Ectodermal cell (in vitro differentiated cells): ENCODE measurements around the gene SLAIN2.

Experiments
- H3K27ac ChIP-seq: 2 replicates; pipeline ENCODE4 v1.7.0; 2013; ENCODE audit warnings: mild to moderate bottlenecking, low read depth, low read length; ENCODE audit not compliant: insufficient read depth, poor library complexity, severe bottlenecking
- H3K27me3 ChIP-seq: 2 replicates; pipeline ENCODE4 v1.7.0; 2013; ENCODE audit warnings: mild to moderate bottlenecking, low read length; ENCODE audit not compliant: insufficient read depth, control insufficient read depth, poor library complexity, severe bottlenecking
- H3K36me3 ChIP-seq: one replicate; pipeline ENCODE4 v1.7.0; 2013; ENCODE audit warnings: low read length; ENCODE audit not compliant: control insufficient read depth, insufficient read depth
- H3K4me1 ChIP-seq: one replicate; pipeline ENCODE4 v1.7.0; 2013; ENCODE audit warnings: low read length; ENCODE audit not compliant: control insufficient read depth, insufficient read depth
- H3K4me3 ChIP-seq: 2 replicates; pipeline ENCODE4 v1.7.0; 2013; ENCODE audit warnings: low read depth, low read length, control low read depth; ENCODE audit not compliant: insufficient read depth
- H3K9me3 ChIP-seq: 2 replicates; pipeline ENCODE4 v1.7.0; 2013; ENCODE audit warnings: mild to moderate bottlenecking, low read length, moderate library complexity; ENCODE audit not compliant: control insufficient read depth
- WGBS, 2 experiments: methylation state at CpG; one replicate each; pipeline ENCODE4 v1.1.7; 2013; ENCODE audit warnings: missing lambda C conversion rate in 2 of 2; 5-methylcytosine and 5-hydroxymethylcytosine counted together

SLAIN2 gene

GRCh38 chr4:48388525-48389154, 47.3 kb downstream of the SLAIN2 start:
- H3K9me3 ChIP-seq: no peaks in the 10 kb centered on the region
- peaks cover 6% of the 10 kb centered on the region for H3K36me3 ChIP-seq
- H3K4me3 ChIP-seq: no peak overlapping the region
- H3K27ac ChIP-seq: no peak overlapping the region
- no peaks in the 10 kb centered on the region for H3K4me1 ChIP-seq
- WGBS, 2 experiments: 89 to 100% methylated on average over 1 of the region's 2 CpGs
- H3K27me3 ChIP-seq: no peaks in the 10 kb centered on the region

GRCh38 chr4:48396043-48396442, 54.7 kb downstream of the SLAIN2 start:
- no CpG with 5 or more reads among the region's 1 CpG for WGBS, 2 experiments
- Histone ChIP-seq H3K27me3 (no peaks in the 10 kb centered on the region), H3K4me3 (no peak overlapping the region), H3K36me3 (peaks cover 6% of the 10 kb centered on the region), H3K27ac (no peak overlapping the region), H3K9me3 (no peaks in the 10 kb centered on the region), H3K4me1 (no peaks in the 10 kb centered on the region)

- H3K27ac ChIP-seq: no peak overlapping the region
- H3K36me3 ChIP-seq: peaks cover 3% of the 10 kb centered on the region
- H3K9me3 ChIP-seq: no peaks in the 10 kb centered on the region
- no peaks in the 10 kb centered on the region for H3K27me3 ChIP-seq
- 91 to 95% methylated on average over 4 to 6 of the region's 6 CpGs for whole genome bisulfite sequencing, 2 experiments
- no peaks in the 10 kb centered on the region for H3K4me1 ChIP-seq
- no peak overlapping the region for H3K4me3 ChIP-seq
These were observed 59.1 kb downstream of the SLAIN2 start for GRCh38 chr4:48400416-48400815.

GRCh38 chr4:48403358-48403757, 62.0 kb downstream of the SLAIN2 start:
- Histone ChIP-seq H3K27ac (no peak overlapping the region), H3K4me3 (no peak overlapping the region), H3K36me3 (no peaks in the 10 kb centered on the region), H3K27me3 (no peaks in the 10 kb centered on the region), H3K4me1 (no peaks in the 10 kb centered on the region), H3K9me3 (no peaks in the 10 kb centered on the region)
- 94 to 96% methylated on average over 5 of the region's 5 CpGs for WGBS, 2 experiments

- Histone ChIP-seq H3K9me3 (no peaks in the 10 kb centered on the region), H3K36me3 (no peaks in the 10 kb centered on the region), H3K4me1 (no peaks in the 10 kb centered on the region), H3K27me3 (no peaks in the 10 kb centered on the region), H3K4me3 (no peak overlapping the region), H3K27ac (no peak overlapping the region)
- WGBS, 2 experiments: 95% methylated on average over 9 of the region's 9 CpGs
These were observed 62.5 kb downstream of the SLAIN2 start for GRCh38 chr4:48403779-48404178.

- no peaks in the 10 kb centered on the region for H3K27me3 ChIP-seq
- no peak overlapping the region for H3K4me3 ChIP-seq
- 93 to 99% methylated on average over 2 of the region's 3 CpGs for WGBS, 2 experiments
- no peaks in the 10 kb centered on the region for H3K9me3 ChIP-seq
- no peak overlapping the region for H3K27ac ChIP-seq
- H3K4me1 ChIP-seq: no peaks in the 10 kb centered on the region
- no peaks in the 10 kb centered on the region for H3K36me3 ChIP-seq
These were observed 64.6 kb downstream of the SLAIN2 start for GRCh38 chr4:48405924-48406323.

GRCh38 chr4:48409203-48409602, 67.9 kb downstream of the SLAIN2 start:
- Histone ChIP-seq H3K4me3 (no peak overlapping the region), H3K36me3 (no peaks in the 10 kb centered on the region), H3K9me3 (no peaks in the 10 kb centered on the region), H3K27me3 (peaks cover 3% of the 10 kb centered on the region), H3K4me1 (no peaks in the 10 kb centered on the region), H3K27ac (no peak overlapping the region)
- WGBS, 2 experiments: 87 to 97% methylated on average over 4 of the region's 4 CpGs

GRCh38 chr4:48410812-48411211, 69.5 kb downstream of the SLAIN2 start:
- peaks cover 3% of the 10 kb centered on the region for H3K27me3 ChIP-seq
- WGBS, 2 experiments: 59 to 62% methylated on average over 7 of the region's 7 CpGs
- no peaks in the 10 kb centered on the region for H3K9me3 ChIP-seq
- H3K4me3 ChIP-seq: no peak overlapping the region
- no peaks in the 10 kb centered on the region for H3K36me3 ChIP-seq
- no peaks in the 10 kb centered on the region for H3K4me1 ChIP-seq
- H3K27ac ChIP-seq: peak overlapping the region; percentile 5

- Histone ChIP-seq H3K27me3 (no peaks in the 10 kb centered on the region), H3K4me3 (no peak overlapping the region), H3K9me3 (no peaks in the 10 kb centered on the region), H3K27ac (no peak overlapping the region), H3K36me3 (peaks cover 5% of the 10 kb centered on the region), H3K4me1 (no peaks in the 10 kb centered on the region)
- WGBS, 2 experiments: 93 to 97% methylated on average over 6 of the region's 6 CpGs
These were observed 78.8 kb downstream of the SLAIN2 start for GRCh38 chr4:48420144-48420543.

GRCh38 chr4:48421101-48421500, 79.8 kb downstream of the SLAIN2 start:
- Histone ChIP-seq H3K9me3 (no peaks in the 10 kb centered on the region), H3K27ac (no peak overlapping the region), H3K4me1 (no peaks in the 10 kb centered on the region), H3K4me3 (no peak overlapping the region), H3K36me3 (peaks cover 5% of the 10 kb centered on the region), H3K27me3 (no peaks in the 10 kb centered on the region)
- 91 to 94% methylated on average over 2 of the region's 2 CpGs for WGBS, 2 experiments

GRCh38 chr4:48428926-48429325, 87.6 kb downstream of the SLAIN2 start:
- no peaks in the 10 kb centered on the region for H3K27me3 ChIP-seq
- H3K4me1 ChIP-seq: peaks cover 4% of the 10 kb centered on the region
- no peak overlapping the region for H3K4me3 ChIP-seq
- no peaks in the 10 kb centered on the region for H3K9me3 ChIP-seq
- WGBS, 2 experiments: 95 to 100% methylated on average over 1 to 2 of the region's 2 CpGs
- no peaks in the 10 kb centered on the region for H3K36me3 ChIP-seq
- no peak overlapping the region for H3K27ac ChIP-seq
